ENCODE data around the gene DIO1.

DNA sequence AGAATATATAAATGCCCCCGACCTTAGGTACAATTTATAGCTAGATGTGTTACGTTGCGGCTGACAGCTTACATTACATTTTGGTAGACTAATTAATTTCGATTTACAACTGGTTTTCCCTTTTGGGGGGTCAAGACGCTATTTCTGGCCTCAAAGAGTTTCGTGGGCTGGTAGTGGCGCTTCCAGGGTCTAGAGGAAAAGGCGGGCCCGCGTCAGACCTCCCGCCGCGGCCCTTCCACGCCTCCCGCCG lies 51.1 kb downstream of the DIO1 start:
- TF ChIP-seq CTCF (IDR thresholded peaks at IDR 0.05): no peak
- no peak for TF ChIP-seq POLR2A (IDR thresholded peaks at IDR 0.05; ENCODE audit: low read depth)
- TF ChIP-seq EP300 (IDR thresholded peaks at IDR 0.05): no peak
- TF ChIP-seq POLR2AphosphoS5 (IDR thresholded peaks at IDR 0.05): no peak

All from esophagus muscularis mucosa (tissue), 4 donors.